GM12874 (cell line): Measurements from ENCODE around the gene ARHGEF37.
A peak's percentile ranks its signal among the peaks of the same experiment; 100 is the strongest.

Experiments used
- CTCF ChIP-seq: IDR thresholded peaks from 2 replicates; pipeline ENCODE4 v1.5.1; 2011; ENCODE audit warnings: low read depth, mild to moderate bottlenecking, control low read depth, low read length, moderate library complexity; ENCODE audit not compliant: insufficient read depth

Gene ARHGEF37

GRCh38 chr5:149632311-149633251 lies 51.3 kb downstream of the ARHGEF37 start:
- no peak for TF ChIP-seq CTCF

GRCh38 chr5:149633476-149634350 lies 52.4 kb downstream of the ARHGEF37 start:
- no peak for TF ChIP-seq CTCF

- no peak for TF ChIP-seq CTCF
These were observed 54.1 kb downstream of the ARHGEF37 start for GRCh38 chr5:149635394-149635793.

- no peak for TF ChIP-seq CTCF
These were observed 55.0 kb downstream of the ARHGEF37 start for GRCh38 chr5:149636191-149636860.

DNA sequence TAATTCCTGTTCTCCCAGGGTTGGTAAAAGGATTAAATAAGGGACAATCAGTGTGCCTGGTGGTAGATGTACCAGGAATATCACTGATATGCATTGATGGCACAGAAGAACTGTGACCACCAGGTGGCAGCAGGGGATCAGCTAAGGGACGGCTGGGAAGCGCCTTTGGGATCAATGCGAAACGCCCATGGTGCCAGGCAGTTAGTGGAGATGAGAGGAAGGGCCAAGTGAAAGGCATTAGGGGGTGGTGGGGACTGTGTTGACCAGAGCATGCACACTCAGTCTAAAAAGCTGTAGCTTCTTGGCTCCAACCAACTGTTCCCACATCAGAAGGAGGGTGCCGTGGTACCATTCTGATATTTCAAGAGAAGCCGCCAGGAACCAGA lies 55.6 kb downstream of the ARHGEF37 start:
- peak; percentile 81 for TF ChIP-seq CTCF

GRCh38 chr5:149638136-149638535 lies 56.8 kb downstream of the ARHGEF37 start:
- no peak for TF ChIP-seq CTCF
